ENCODE data around the gene MRPL48. TPM values are rescaled to one million over a fixed set of nuclear protein-coding genes. Genes with fewer than 3 reads are reported as not detected.
"Not testable (repeated sequence)": the region's sequence is repeated elsewhere in the genome, so short reads cannot be mapped to it uniquely, and the experiment has no call there.

The MRPL48 gene
- total RNA-seq, 6 experiments from 2014 or later, result 15.9 to 26.7 (median 18.2) TPM

DNA sequence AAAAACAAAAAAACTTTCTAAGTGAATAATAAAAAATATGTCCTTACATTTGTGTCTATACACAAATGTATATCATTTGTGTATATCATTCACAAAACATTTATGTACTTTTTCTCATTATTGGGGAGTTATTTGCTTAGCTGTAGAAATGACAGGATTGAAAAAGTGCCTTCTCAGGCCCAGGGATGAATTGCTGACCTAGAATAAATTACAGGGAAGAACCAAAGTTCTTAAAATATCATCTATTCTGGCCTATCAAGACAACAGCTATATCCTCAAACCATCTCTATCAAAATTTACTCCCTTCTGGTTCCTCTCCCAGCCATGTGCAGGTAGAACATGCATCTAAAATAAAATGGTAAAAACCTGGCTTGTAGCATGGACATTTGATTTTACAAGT, 24.9 kb upstream of the MRPL48 start:
- H3K36me3 ChIP-seq, result no peaks in the 10 kb centered on the region
- H3K27ac ChIP-seq, result no peak overlapping the region
- H3K9me3 ChIP-seq, result no peaks in the 10 kb centered on the region
- H3K4me1 ChIP-seq, result peaks cover 0 to 18% (median 7%) of the 10 kb centered on the region in 4 donors
- no peak for ATAC-seq
- TF ChIP-seq, protein P1, sequence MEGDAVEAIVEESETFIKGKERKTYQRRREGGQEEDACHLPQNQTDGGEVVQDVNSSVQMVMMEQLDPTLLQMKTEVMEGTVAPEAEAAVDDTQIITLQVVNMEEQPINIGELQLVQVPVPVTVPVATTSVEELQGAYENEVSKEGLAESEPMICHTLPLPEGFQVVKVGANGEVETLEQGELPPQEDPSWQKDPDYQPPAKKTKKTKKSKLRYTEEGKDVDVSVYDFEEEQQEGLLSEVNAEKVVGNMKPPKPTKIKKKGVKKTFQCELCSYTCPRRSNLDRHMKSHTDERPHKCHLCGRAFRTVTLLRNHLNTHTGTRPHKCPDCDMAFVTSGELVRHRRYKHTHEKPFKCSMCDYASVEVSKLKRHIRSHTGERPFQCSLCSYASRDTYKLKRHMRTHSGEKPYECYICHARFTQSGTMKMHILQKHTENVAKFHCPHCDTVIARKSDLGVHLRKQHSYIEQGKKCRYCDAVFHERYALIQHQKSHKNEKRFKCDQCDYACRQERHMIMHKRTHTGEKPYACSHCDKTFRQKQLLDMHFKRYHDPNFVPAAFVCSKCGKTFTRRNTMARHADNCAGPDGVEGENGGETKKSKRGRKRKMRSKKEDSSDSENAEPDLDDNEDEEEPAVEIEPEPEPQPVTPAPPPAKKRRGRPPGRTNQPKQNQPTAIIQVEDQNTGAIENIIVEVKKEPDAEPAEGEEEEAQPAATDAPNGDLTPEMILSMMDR (IDR thresholded peaks at IDR 0.05), result no peak
- TF ChIP-seq POLR2A (IDR thresholded peaks at IDR 0.05), result no peak
- intact Hi-C loops (cut with DNase I), result no loop called here
- no peak overlapping the region for H3K4me3 ChIP-seq
- DNase-seq, result no peak
- no peaks in the 10 kb centered on the region for H3K27me3 ChIP-seq

DNA sequence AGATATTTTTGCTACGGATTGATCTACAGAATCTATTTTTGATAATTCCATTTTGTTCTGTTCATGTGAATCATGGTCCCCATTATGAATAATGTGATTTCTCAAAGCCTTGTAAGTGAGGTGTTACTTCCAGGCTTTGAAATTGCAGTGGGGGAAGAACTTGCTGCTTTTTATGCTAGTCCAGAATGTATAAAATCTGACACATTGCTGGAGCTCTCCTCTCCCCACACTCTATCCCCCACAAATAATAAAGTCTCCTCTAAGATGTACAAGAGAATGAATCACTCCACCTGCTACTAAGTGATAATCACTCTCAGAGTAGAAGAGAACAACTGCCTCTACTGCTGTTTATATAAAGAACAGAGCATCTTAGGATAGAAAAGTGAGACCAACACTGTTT, 20.9 kb upstream of the MRPL48 start:
- Histone ChIP-seq H3K4me3 (no peak overlapping the region), H3K9me3 (no peaks in the 10 kb centered on the region), H3K4me1 (no peaks in the 10 kb centered on the region), H3K27me3 (no peaks in the 10 kb centered on the region), H3K27ac (no peak overlapping the region), H3K36me3 (no peaks in the 10 kb centered on the region)
- no peak for ATAC-seq
- intact Hi-C loops (cut with DNase I), result no loop called here
- WGBS (ENCODE audit: insufficient coverage, low coverage, low lambda C conversion rate, missing lambda C conversion rate), result 40% methylated on average over 1 of the region's 1 CpG
- no peak for DNase-seq
- TF ChIP-seq, protein P1 (IDR thresholded peaks at IDR 0.05), result no peak
- no peak for TF ChIP-seq POLR2A (IDR thresholded peaks at IDR 0.05)

DNA sequence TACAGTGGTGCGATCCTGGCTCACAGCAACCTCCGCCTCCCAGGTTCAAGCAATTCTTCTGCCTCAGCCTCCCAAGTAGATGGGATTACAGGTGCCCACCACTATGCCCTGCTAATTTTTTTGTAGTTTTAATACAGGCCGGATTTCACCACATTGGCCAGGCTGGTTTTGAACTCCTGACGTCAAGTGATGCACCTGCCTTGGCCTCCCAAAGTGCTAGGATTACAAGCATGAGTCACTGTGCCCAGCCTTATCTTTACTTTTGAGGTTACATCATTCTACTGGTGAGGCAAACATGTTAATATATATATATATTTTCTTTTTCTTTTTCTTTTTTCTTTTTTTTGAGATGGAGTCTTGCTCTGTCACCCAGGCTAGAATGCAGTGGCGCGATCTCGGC, 16.9 kb upstream of the MRPL48 start:
- WGBS (ENCODE audit: insufficient coverage, low coverage, low lambda C conversion rate, missing lambda C conversion rate), result 100% methylated on average over 6 of the region's 7 CpGs
- intact Hi-C loops (cut with DNase I); ATAC-seq: not testable (repeated sequence)

DNA sequence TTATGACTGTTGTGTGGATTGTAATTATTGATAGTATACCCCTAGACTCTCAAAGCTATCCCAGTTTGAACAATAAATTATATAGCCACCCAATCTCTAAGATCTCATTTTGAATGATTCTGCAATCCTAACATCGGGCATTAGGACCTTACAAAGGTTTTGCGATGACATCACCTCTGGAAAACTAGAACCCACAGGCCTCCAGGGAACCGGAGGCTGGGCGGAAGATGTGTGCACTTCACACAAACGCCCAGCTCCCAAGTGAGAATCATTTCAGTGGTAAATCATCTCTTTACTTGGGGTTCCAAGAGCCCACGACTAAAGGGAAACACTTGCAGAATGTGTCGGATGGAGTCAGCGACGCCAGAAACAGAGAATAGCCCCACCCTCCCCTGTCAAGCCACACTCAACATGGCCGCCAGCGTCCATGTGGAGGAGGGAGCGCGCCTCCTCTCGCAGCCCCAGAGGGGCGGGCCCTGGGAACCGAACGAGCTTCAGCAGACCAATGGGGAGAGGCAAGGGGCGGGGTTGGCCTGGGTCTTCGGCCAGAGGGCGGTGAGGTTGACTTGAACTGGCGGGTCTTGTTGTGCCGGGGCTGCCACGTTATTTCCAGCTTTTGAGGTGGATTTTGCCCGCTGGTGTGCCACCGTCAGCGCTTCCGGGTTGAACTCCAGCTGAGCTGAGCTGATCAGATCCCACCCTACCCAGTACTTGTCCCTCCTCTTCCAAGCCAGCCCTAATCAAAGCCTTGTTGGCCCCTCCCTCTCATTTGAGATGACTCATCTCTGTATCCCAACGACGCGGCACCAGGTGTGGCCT, 8.4 kb upstream of the MRPL48 start:
- Histone ChIP-seq H3K4me3 (peak overlapping the region; percentile 28 to 57 (median 50)), H3K27ac (peak overlapping the region; percentile 83 to 91 (median 86)), H3K4me1 (peaks cover 0 to 11% (median 7%) of the 10 kb centered on the region in 4 donors), H3K9me3 (no peaks in the 10 kb centered on the region), H3K36me3 (no peaks in the 10 kb centered on the region), H3K27me3 (no peaks in the 10 kb centered on the region)
- intact Hi-C loops (cut with DNase I), result no loop called here
- DNase-seq (peak; percentile 99 to 100 (median 100)), ATAC-seq (peak; percentile 97 to 99 (median 98))
- 0% methylated on average over 18 of the region's 30 CpGs for WGBS (ENCODE audit: insufficient coverage, low coverage, low lambda C conversion rate, missing lambda C conversion rate)
- TF ChIP-seq, protein P1 (IDR thresholded peaks at IDR 0.05), result no peak
- peak; percentile 71 for TF ChIP-seq POLR2A (IDR thresholded peaks at IDR 0.05)

More for the DNA sequence above, 16.9 kb upstream of the MRPL48 start:
- not testable (repeated sequence) for H3K4me3 ChIP-seq, H3K27me3 ChIP-seq, H3K4me1 ChIP-seq, H3K9me3 ChIP-seq, H3K36me3 ChIP-seq, DNase-seq, H3K27ac ChIP-seq

DNA sequence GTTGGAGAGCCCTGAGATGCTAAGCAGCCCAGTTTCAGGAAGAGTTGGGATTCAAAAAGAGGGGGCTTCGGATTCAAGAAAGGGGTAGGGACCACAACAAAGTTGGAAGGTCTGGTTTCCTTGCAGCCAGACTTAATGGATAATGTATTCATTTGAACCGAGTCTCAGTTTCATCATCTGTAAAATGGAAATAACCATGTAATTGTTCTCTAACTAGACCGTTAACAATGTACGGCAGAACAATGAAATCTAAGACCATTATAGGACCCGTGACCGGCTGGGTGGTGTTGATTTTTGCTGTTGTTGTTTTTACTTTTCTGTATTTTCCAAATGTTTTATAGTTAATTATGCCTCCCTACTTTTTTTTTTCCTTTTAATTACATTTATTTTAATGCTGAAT, 6.4 kb upstream of the MRPL48 start:
- WGBS (ENCODE audit: insufficient coverage, low coverage, low lambda C conversion rate, missing lambda C conversion rate), result 89% methylated on average over 6 of the region's 6 CpGs
- Histone ChIP-seq H3K9me3 (no peaks in the 10 kb centered on the region), H3K4me1 (peaks cover 0 to 14% (median 7%) of the 10 kb centered on the region in 4 donors), H3K27ac (no peak overlapping the region), H3K4me3 (no peak overlapping the region), H3K27me3 (no peaks in the 10 kb centered on the region), H3K36me3 (no peaks in the 10 kb centered on the region)
- intact Hi-C loops (cut with DNase I), result no loop called here
- ATAC-seq, result no peak
- DNase-seq, result no peak
- no peak for TF ChIP-seq POLR2A (IDR thresholded peaks at IDR 0.05)
- TF ChIP-seq, protein P1 (IDR thresholded peaks at IDR 0.05), result no peak
